ENCODE measurements around the gene FAM118B.
A peak's percentile ranks its signal among the peaks of the same experiment; 100 is the strongest.

The FAM118B gene

GRCh38 chr11:126263489-126263888, 51.9 kb downstream of the FAM118B start:
- Histone ChIP-seq H3K9ac (ENCODE audit: low read depth, low read length) (no peak overlapping the region), H3K9me3 (ENCODE audit: insufficient read depth, low read depth, low read length) (no peaks in the 10 kb centered on the region), H3K4me1 (ENCODE audit: insufficient read depth, low read length) (no peaks in the 10 kb centered on the region), H3K4me3 (ENCODE audit: low read length) (no peak overlapping the region), H3K36me3 (ENCODE audit: insufficient read depth, low read depth, low read length) (peaks cover 82% of the 10 kb centered on the region), H3K27ac (ENCODE audit: low read length) (no peak overlapping the region), H3K27me3 (ENCODE audit: insufficient read depth, low read length) (no peaks in the 10 kb centered on the region)

GRCh38 chr11:126265811-126266210, 54.2 kb downstream of the FAM118B start:
- no peaks in the 10 kb centered on the region for H3K4me1 ChIP-seq (ENCODE audit: insufficient read depth, low read length)
- H3K27me3 ChIP-seq (ENCODE audit: insufficient read depth, low read length): no peaks in the 10 kb centered on the region
- no peak overlapping the region for H3K9ac ChIP-seq (ENCODE audit: low read depth, low read length)
- H3K27ac ChIP-seq (ENCODE audit: low read length): no peak overlapping the region
- H3K4me3 ChIP-seq (ENCODE audit: low read length): no peak overlapping the region
- H3K36me3 ChIP-seq (ENCODE audit: insufficient read depth, low read depth, low read length): peaks cover 68% of the 10 kb centered on the region
- no peaks in the 10 kb centered on the region for H3K9me3 ChIP-seq (ENCODE audit: insufficient read depth, low read depth, low read length)

- Histone ChIP-seq H3K4me1 (ENCODE audit: insufficient read depth, low read length) (no peaks in the 10 kb centered on the region), H3K9ac (ENCODE audit: low read depth, low read length) (peak overlapping the region; percentile 98), H3K9me3 (ENCODE audit: insufficient read depth, low read depth, low read length) (no peaks in the 10 kb centered on the region), H3K27me3 (ENCODE audit: insufficient read depth, low read length) (no peaks in the 10 kb centered on the region), H3K36me3 (ENCODE audit: insufficient read depth, low read depth, low read length) (peaks cover 59% of the 10 kb centered on the region), H3K4me3 (ENCODE audit: low read length) (peak overlapping the region; percentile 98), H3K27ac (ENCODE audit: low read length) (peak overlapping the region; percentile 73)
Measured at GRCh38 chr11:126267650-126268049, 56.1 kb downstream of the FAM118B start.

- H3K27ac ChIP-seq (ENCODE audit: low read length): peak overlapping the region; percentile 73
- no peaks in the 10 kb centered on the region for H3K9me3 ChIP-seq (ENCODE audit: insufficient read depth, low read depth, low read length)
- peak overlapping the region; percentile 98 for H3K4me3 ChIP-seq (ENCODE audit: low read length)
- no peaks in the 10 kb centered on the region for H3K27me3 ChIP-seq (ENCODE audit: insufficient read depth, low read length)
- peak overlapping the region; percentile 98 for H3K9ac ChIP-seq (ENCODE audit: low read depth, low read length)
- peaks cover 59% of the 10 kb centered on the region for H3K36me3 ChIP-seq (ENCODE audit: insufficient read depth, low read depth, low read length)
- H3K4me1 ChIP-seq (ENCODE audit: insufficient read depth, low read length): no peaks in the 10 kb centered on the region
Measured at GRCh38 chr11:126268361-126268707, 56.8 kb downstream of the FAM118B start.

GRCh38 chr11:126268708-126269579, 57.4 kb downstream of the FAM118B start, which contains the start of the genes FOXRED1 and SRPRA:
Gene FOXRED1, plus strand, starts transcription at chr11:126269154. Its CDS starts 53 bp downstream, at chr11:126269207.
Gene SRPRA, minus strand, starts transcription at chr11:126268895. Its CDS starts 91 bp downstream, at chr11:126268804.
- Histone ChIP-seq H3K36me3 (ENCODE audit: insufficient read depth, low read depth, low read length) (peaks cover 59% of the 10 kb centered on the region), H3K27me3 (ENCODE audit: insufficient read depth, low read length) (no peaks in the 10 kb centered on the region), H3K4me3 (ENCODE audit: low read length) (peak within 1 kb of the TSS; percentile 98)

DNA sequence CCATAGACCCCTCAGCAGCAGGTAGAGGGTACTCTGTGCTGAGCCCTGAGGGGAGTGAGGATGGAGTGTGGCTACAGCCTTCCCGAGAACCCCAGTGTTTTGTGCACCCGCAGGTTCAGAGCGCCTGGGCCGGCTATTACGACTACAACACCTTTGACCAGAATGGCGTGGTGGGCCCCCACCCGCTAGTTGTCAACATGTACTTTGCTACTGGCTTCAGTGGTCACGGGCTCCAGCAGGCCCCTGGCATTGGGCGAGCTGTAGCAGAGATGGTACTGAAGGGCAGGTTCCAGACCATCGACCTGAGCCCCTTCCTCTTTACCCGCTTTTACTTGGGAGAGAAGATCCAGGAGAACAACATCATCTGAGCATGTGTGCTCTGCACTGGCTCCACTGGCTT, 65.7 kb downstream of the FAM118B start:
- H3K27me3 ChIP-seq (ENCODE audit: insufficient read depth, low read length): peaks cover 13% of the 10 kb centered on the region
- no peaks in the 10 kb centered on the region for H3K9me3 ChIP-seq (ENCODE audit: insufficient read depth, low read depth, low read length)
- H3K36me3 ChIP-seq (ENCODE audit: insufficient read depth, low read depth, low read length): peaks cover 62% of the 10 kb centered on the region
- H3K27ac ChIP-seq (ENCODE audit: low read length): no peak overlapping the region
- no peaks in the 10 kb centered on the region for H3K4me1 ChIP-seq (ENCODE audit: insufficient read depth, low read length)
- no peak overlapping the region for H3K9ac ChIP-seq (ENCODE audit: low read depth, low read length)
- no peak overlapping the region for H3K4me3 ChIP-seq (ENCODE audit: low read length)

More at GRCh38 chr11:126268708-126269579, 57.4 kb downstream of the FAM118B start, which contains the start of the genes FOXRED1 and SRPRA:
- H3K9ac ChIP-seq (ENCODE audit: low read depth, low read length): peak within 1 kb of the TSS; percentile 98
- H3K4me1 ChIP-seq (ENCODE audit: insufficient read depth, low read length): no peaks in the 10 kb centered on the region
- H3K9me3 ChIP-seq (ENCODE audit: insufficient read depth, low read depth, low read length): no peaks in the 10 kb centered on the region
- H3K27ac ChIP-seq (ENCODE audit: low read length): peak within 1 kb of the TSS; percentile 73

DNA sequence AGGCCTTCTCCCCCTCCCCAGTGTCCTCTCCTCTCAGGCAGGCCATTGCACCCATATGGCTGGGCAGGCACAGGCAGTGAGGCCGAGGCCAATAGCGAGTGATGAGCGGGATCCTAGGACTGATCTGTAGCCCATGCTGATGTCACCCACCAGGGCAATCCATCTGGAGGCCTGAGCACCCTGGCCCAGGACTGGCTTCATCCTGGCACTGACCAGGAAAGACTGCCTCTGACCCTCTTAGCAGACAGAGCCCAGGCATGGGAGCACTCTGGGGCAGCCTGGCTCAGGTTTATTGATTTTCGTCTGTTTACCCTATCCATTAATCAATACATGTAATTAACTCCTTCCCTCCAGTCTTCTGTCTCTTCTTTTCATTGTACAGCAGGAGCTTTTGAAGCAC, 66.2 kb downstream of the FAM118B start:
- Histone ChIP-seq H3K36me3 (ENCODE audit: insufficient read depth, low read depth, low read length) (peaks cover 58% of the 10 kb centered on the region), H3K4me3 (ENCODE audit: low read length) (no peak overlapping the region), H3K9me3 (ENCODE audit: insufficient read depth, low read depth, low read length) (no peaks in the 10 kb centered on the region), H3K9ac (ENCODE audit: low read depth, low read length) (no peak overlapping the region), H3K4me1 (ENCODE audit: insufficient read depth, low read length) (no peaks in the 10 kb centered on the region), H3K27me3 (ENCODE audit: insufficient read depth, low read length) (peaks cover 17% of the 10 kb centered on the region), H3K27ac (ENCODE audit: low read length) (no peak overlapping the region)

GRCh38 chr11:126279191-126279590, 67.6 kb downstream of the FAM118B start:
- Histone ChIP-seq H3K9ac (ENCODE audit: low read depth, low read length) (no peak overlapping the region), H3K36me3 (ENCODE audit: insufficient read depth, low read depth, low read length) (peaks cover 43% of the 10 kb centered on the region), H3K4me1 (ENCODE audit: insufficient read depth, low read length) (no peaks in the 10 kb centered on the region), H3K9me3 (ENCODE audit: insufficient read depth, low read depth, low read length) (no peaks in the 10 kb centered on the region), H3K27me3 (ENCODE audit: insufficient read depth, low read length) (peaks cover 28% of the 10 kb centered on the region), H3K4me3 (ENCODE audit: low read length) (no peak overlapping the region), H3K27ac (ENCODE audit: low read length) (no peak overlapping the region)

GRCh38 chr11:126280595-126280994, 69.0 kb downstream of the FAM118B start:
- Histone ChIP-seq H3K36me3 (ENCODE audit: insufficient read depth, low read depth, low read length) (peaks cover 31% of the 10 kb centered on the region), H3K9me3 (ENCODE audit: insufficient read depth, low read depth, low read length) (no peaks in the 10 kb centered on the region), H3K9ac (ENCODE audit: low read depth, low read length) (no peak overlapping the region), H3K4me1 (ENCODE audit: insufficient read depth, low read length) (no peaks in the 10 kb centered on the region), H3K27ac (ENCODE audit: low read length) (no peak overlapping the region), H3K27me3 (ENCODE audit: insufficient read depth, low read length) (peaks cover 30% of the 10 kb centered on the region), H3K4me3 (ENCODE audit: low read length) (no peak overlapping the region)

- peaks cover 25% of the 10 kb centered on the region for H3K36me3 ChIP-seq (ENCODE audit: insufficient read depth, low read depth, low read length)
- H3K27ac ChIP-seq (ENCODE audit: low read length): no peak overlapping the region
- H3K27me3 ChIP-seq (ENCODE audit: insufficient read depth, low read length): peaks cover 30% of the 10 kb centered on the region
- H3K9me3 ChIP-seq (ENCODE audit: insufficient read depth, low read depth, low read length): no peaks in the 10 kb centered on the region
- H3K4me1 ChIP-seq (ENCODE audit: insufficient read depth, low read length): no peaks in the 10 kb centered on the region
- H3K4me3 ChIP-seq (ENCODE audit: low read length): no peak overlapping the region
- H3K9ac ChIP-seq (ENCODE audit: low read depth, low read length): no peak overlapping the region
Measured at GRCh38 chr11:126281245-126281644, 69.7 kb downstream of the FAM118B start.

DNA sequence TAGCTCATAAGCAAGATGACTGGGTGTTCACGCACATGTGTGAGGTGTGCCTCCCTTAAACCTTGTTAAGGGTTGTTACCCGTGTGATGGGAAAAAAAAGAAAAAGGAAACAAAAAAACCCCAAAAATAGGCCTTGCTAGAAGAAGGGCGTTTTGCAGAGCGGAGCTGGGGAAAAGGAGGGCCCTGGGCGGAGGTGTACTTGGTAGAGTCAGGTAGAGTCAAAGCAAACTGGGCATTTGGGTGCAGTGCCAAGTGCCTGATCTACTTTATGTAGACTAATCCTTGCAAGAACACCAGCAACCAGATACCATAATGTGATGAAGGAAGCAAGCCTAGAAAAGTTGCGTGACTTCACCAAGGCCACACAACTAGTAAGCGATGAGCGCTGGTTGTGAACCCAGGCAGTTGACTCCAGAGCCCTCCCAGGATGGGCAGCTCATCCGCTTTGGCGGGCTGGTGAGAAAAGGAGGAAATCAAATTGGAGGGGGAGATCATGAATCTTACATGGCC, 70.1 kb downstream of the FAM118B start:
- Histone ChIP-seq H3K9ac (ENCODE audit: low read depth, low read length) (no peak overlapping the region), H3K4me1 (ENCODE audit: insufficient read depth, low read length) (no peaks in the 10 kb centered on the region), H3K36me3 (ENCODE audit: insufficient read depth, low read depth, low read length) (peaks cover 21% of the 10 kb centered on the region), H3K9me3 (ENCODE audit: insufficient read depth, low read depth, low read length) (no peaks in the 10 kb centered on the region), H3K4me3 (ENCODE audit: low read length) (no peak overlapping the region), H3K27me3 (ENCODE audit: insufficient read depth, low read length) (peaks cover 30% of the 10 kb centered on the region), H3K27ac (ENCODE audit: low read length) (no peak overlapping the region)

- Histone ChIP-seq H3K4me3 (ENCODE audit: low read length) (peak overlapping the region; percentile 88), H3K9me3 (ENCODE audit: insufficient read depth, low read depth, low read length) (no peaks in the 10 kb centered on the region), H3K36me3 (ENCODE audit: insufficient read depth, low read depth, low read length) (peaks cover 15% of the 10 kb centered on the region), H3K9ac (ENCODE audit: low read depth, low read length) (peak overlapping the region; percentile 43), H3K4me1 (ENCODE audit: insufficient read depth, low read length) (no peaks in the 10 kb centered on the region), H3K27me3 (ENCODE audit: insufficient read depth, low read length) (peaks cover 30% of the 10 kb centered on the region), H3K27ac (ENCODE audit: low read length) (no peak overlapping the region)
Measured at GRCh38 chr11:126282361-126282735, 70.8 kb downstream of the FAM118B start.

Measured in iPS-20b (cell line).